Vagina (tissue), 2 donors: Measurements from ENCODE around the gene VAMP4.

Experiments used
- POLR2A ChIP-seq, 2 donors: fragments of 450-650 bp; IDR thresholded peaks; one replicate each; pipeline ENCODE4 v1.6.1; 2017; ENCODE audit warnings: antibody characterized with exemption in 2 of 2, mild to moderate bottlenecking in 2 of 2, moderate library complexity in 2 of 2
- POLR2AphosphoS5 ChIP-seq, 2 donors: sonication (generic); formaldehyde crosslinking; IDR thresholded peaks; one replicate each; pipeline ENCODE4 v1.9.0; 2017; ENCODE audit warnings: antibody characterized with exemption in 2 of 2, mild to moderate bottlenecking in 2 of 2, low read depth in 1 of 2; ENCODE audit not compliant: insufficient read depth in 1 of 2
- TF ChIP-seq, protein P1 (sequence below), 3 experiments: fragments of 450-650 bp in 2 of 3; fragments of 200-600 bp in 1 of 3; sonication (generic) in 1 of 3; IDR thresholded peaks; one replicate each; pipeline ENCODE4 v1.5.1; 2017 to 2019; ENCODE audit warnings: antibody characterized with exemption in 3 of 3, mild to moderate bottlenecking in 2 of 3, moderate library complexity in 2 of 3

DNA sequence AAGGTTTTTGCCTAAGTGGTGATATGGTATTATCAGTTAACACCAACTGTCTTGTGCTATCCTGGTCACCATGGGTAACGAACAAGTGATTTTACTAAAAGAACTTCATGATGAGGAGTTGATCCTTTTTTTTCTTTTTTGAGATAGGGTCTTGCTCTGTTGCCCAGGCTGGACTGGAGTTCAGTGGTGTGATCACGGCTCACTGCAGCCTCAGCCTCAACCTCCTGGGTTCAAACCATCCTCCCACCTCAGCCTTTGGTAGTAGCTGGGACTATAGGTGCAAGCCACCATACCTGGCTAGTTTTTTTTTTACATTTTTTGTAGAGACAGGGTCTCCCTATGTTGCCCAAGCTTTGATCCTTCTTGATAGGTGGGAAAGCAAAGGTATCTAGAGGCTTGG lies 44.7 kb upstream of the VAMP4 start:
- TF ChIP-seq, protein P1, sequence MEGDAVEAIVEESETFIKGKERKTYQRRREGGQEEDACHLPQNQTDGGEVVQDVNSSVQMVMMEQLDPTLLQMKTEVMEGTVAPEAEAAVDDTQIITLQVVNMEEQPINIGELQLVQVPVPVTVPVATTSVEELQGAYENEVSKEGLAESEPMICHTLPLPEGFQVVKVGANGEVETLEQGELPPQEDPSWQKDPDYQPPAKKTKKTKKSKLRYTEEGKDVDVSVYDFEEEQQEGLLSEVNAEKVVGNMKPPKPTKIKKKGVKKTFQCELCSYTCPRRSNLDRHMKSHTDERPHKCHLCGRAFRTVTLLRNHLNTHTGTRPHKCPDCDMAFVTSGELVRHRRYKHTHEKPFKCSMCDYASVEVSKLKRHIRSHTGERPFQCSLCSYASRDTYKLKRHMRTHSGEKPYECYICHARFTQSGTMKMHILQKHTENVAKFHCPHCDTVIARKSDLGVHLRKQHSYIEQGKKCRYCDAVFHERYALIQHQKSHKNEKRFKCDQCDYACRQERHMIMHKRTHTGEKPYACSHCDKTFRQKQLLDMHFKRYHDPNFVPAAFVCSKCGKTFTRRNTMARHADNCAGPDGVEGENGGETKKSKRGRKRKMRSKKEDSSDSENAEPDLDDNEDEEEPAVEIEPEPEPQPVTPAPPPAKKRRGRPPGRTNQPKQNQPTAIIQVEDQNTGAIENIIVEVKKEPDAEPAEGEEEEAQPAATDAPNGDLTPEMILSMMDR (IDR thresholded peaks at IDR 0.05), result no peak
- TF ChIP-seq POLR2AphosphoS5 (IDR thresholded peaks at IDR 0.05; ENCODE audit: insufficient read depth in 1 of 2, low read depth in 1 of 2) (no peak), POLR2A (IDR thresholded peaks at IDR 0.05) (no peak)
